ENCODE data around the gene KRT4. TPM values are rescaled to one million over a fixed set of nuclear protein-coding genes. Genes with fewer than 3 reads are reported as not detected.

The KRT4 gene
- total and polyA plus RNA-seq, 5 donors from 2014 or later, result not detected

DNA sequence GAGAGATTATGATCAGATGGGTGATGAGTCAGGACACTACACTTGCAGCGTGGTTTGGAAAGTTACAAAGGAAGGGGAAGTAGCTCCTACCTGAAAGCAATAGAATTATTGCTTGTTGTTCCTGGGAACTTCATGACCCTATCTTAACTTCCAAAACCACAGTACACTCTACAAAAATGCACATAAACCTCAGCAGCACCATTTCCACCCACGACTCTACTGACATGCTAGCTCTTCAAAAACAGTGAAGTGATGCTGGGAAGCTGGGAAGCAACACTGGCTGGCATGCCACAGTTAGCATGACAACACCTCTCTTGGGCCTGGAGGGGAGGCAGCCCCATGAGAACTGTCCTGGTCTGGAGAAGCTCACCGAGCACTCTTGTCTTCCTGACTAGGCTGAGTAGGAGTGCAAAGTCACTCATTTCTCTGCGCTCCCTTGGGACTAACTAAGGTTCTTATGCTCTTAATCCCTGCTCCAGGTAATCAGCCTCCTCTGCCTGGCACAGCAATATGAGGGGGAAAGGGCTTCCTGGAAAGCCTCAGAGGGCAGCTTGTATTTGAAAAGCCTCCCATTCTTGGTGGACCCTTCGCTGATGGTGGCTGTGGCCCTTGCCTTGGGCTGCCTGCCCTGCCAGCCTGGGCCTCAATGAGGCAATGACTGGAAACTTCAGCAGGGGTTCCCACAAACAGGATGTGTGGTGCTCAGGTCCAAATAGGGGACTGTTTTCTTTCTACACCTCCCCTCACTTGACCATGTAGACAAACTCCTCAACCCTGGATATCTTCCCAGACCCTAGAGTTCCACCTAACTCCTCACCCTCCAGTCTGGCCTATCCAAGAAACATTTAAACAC, 19.2 kb downstream of the KRT4 start:
- Mint-ChIP-seq H3K4me3 (no peak overlapping the region), H3K36me3 (no peaks in the 10 kb centered on the region), H3K27me3 (peaks cover 5% of the 10 kb centered on the region), H3K9me3 (peaks cover 0 to 2% (median 0%) of the 10 kb centered on the region in 7 donors), H3K4me1 (peaks cover 0 to 1% (median 0%) of the 10 kb centered on the region in 4 donors), H3K27ac (no peak overlapping the region)
- Histone ChIP-seq H3K4me3 (ENCODE audit: low read depth, low read length) (no peak overlapping the region), H3K36me3 (ENCODE audit: control insufficient read depth, insufficient read depth, low read length) (no peaks in the 10 kb centered on the region), H3K9me3 (ENCODE audit: control insufficient read depth in 2 of 2, low read length in 2 of 2) (no peaks in the 10 kb centered on the region), H3K27ac (ENCODE audit: insufficient read depth, low read length, poor library complexity, severe bottlenecking) (no peak overlapping the region), H3K4me1 (ENCODE audit: control insufficient read depth, insufficient read depth, low read length, poor library complexity, severe bottlenecking) (no peaks in the 10 kb centered on the region), H3K27me3 (ENCODE audit: control insufficient read depth, insufficient read depth, low read length) (no peaks in the 10 kb centered on the region)
- ATAC-seq (ENCODE audit: low read depth in 2 of 2), result no peak
- no peak for DNase-seq

DNA sequence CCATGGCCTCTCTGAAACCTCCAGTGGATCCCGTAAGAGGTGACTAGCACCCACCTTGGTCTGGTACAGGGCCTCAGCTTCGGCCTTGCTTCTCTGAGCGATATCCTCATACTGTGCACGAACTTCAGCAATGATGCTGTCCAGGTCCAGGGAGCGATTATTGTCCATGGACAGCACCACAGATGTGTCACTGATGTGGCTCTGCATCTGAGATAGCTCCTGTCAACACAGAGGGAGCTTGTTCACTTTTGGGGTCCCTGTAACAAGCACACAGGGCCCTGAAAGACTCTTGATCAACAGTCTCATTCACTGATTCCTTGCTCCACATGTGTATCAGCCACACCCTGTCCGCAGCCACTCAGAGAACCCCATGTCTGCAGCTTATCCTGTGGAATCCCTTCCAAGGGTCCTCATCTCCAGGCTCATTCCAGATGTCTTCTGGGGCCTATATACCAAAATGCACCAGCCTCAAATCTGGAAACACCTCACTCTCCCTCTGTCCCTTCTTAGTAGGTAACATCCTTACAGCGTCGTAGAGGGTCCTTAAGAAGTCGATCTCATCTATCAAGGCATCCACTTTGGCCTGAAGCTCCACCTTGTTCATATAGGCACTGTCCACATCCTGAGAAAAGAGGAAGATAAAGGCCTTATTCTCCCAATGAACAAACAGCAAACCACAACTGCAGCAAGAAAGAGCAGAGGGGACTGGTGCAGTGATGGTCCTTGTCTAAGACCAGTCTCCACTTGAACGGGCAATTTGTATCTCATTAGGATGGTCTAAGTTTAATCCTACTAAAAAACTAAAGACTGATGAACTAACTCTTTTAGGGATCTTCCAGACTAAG, 21.5 kb downstream of the KRT4 start:
- no peak overlapping the region for H3K27ac ChIP-seq (ENCODE audit: insufficient read depth, low read length, poor library complexity, severe bottlenecking)
- H3K4me3 ChIP-seq (ENCODE audit: low read depth, low read length), result no peak overlapping the region
- H3K27me3 Mint-ChIP-seq, result peaks cover 21% of the 10 kb centered on the region
- ATAC-seq (ENCODE audit: low read depth in 2 of 2) (no peak), DNase-seq (no peak)
- no peaks in the 10 kb centered on the region for H3K9me3 ChIP-seq (ENCODE audit: control insufficient read depth in 2 of 2, low read length in 2 of 2)
- no peaks in the 10 kb centered on the region for H3K4me1 ChIP-seq (ENCODE audit: control insufficient read depth, insufficient read depth, low read length, poor library complexity, severe bottlenecking)
- no peaks in the 10 kb centered on the region for H3K36me3 Mint-ChIP-seq
- no peaks in the 10 kb centered on the region for H3K27me3 ChIP-seq (ENCODE audit: control insufficient read depth, insufficient read depth, low read length)
- no peaks in the 10 kb centered on the region for H3K36me3 ChIP-seq (ENCODE audit: control insufficient read depth, insufficient read depth, low read length)
- H3K27ac Mint-ChIP-seq, result no peak overlapping the region
- peaks cover 0 to 10% (median 0%) of the 10 kb centered on the region in 4 donors for H3K4me1 Mint-ChIP-seq
- H3K4me3 Mint-ChIP-seq, result no peak overlapping the region
- H3K9me3 Mint-ChIP-seq, result no peaks in the 10 kb centered on the region

DNA sequence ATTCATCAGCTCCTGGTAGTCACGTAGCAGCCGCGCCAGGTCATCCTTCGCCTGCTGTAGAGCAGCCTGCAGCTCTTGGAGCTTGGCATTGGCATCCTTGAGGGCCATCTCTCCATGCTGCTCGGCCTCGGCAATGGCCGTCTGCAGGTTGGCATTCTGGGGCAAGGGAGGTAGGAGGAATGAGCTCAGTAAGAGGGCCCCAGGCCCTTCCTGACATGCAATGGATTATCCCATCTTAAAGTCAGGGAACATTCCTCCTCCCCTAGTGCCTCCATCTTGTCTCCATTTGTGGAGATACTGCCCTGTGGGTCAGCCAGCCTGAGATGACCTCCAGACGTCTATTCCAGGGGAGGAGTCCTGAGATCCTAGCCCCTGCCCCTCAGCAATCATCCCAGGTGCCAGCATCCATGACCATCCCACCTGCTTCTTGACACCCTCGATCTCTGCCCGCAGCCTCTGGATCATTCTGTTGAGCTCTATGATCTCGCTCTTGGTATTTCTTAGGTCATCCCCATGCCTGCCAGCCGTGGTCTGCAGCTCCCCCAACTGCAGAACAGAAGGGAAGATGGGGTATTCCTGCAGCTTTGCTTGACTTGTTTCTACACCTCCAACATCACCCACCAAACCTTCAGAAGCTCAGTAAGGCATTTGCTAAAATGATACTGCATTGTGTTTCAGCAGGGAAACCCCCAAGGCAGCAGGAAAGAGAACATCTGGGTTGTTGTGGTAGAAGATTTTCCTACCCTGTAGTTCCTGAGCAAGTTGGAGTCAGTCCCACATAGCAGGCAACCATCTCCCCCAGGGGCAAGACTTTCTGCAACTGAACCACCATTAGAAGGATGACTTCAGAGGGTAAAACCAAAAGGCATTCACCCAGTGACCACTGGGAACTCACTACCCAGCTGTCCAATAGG, 22.4 kb downstream of the KRT4 start:
- ATAC-seq (ENCODE audit: low read depth in 2 of 2) (no peak), DNase-seq (no peak)
- Histone ChIP-seq H3K4me3 (ENCODE audit: low read depth, low read length) (no peak overlapping the region), H3K27me3 (ENCODE audit: control insufficient read depth, insufficient read depth, low read length) (no peaks in the 10 kb centered on the region), H3K27ac (ENCODE audit: insufficient read depth, low read length, poor library complexity, severe bottlenecking) (no peak overlapping the region), H3K36me3 (ENCODE audit: control insufficient read depth, insufficient read depth, low read length) (no peaks in the 10 kb centered on the region), H3K9me3 (ENCODE audit: control insufficient read depth in 2 of 2, low read length in 2 of 2) (no peaks in the 10 kb centered on the region), H3K4me1 (ENCODE audit: control insufficient read depth, insufficient read depth, low read length, poor library complexity, severe bottlenecking) (no peaks in the 10 kb centered on the region)
- no peaks in the 10 kb centered on the region for H3K9me3 Mint-ChIP-seq
- no peak overlapping the region for H3K4me3 Mint-ChIP-seq
- peaks cover 22% of the 10 kb centered on the region for H3K27me3 Mint-ChIP-seq
- no peaks in the 10 kb centered on the region for H3K36me3 Mint-ChIP-seq
- H3K4me1 Mint-ChIP-seq, result peaks cover 0 to 10% (median 0%) of the 10 kb centered on the region in 4 donors
- no peak overlapping the region for H3K27ac Mint-ChIP-seq

DNA sequence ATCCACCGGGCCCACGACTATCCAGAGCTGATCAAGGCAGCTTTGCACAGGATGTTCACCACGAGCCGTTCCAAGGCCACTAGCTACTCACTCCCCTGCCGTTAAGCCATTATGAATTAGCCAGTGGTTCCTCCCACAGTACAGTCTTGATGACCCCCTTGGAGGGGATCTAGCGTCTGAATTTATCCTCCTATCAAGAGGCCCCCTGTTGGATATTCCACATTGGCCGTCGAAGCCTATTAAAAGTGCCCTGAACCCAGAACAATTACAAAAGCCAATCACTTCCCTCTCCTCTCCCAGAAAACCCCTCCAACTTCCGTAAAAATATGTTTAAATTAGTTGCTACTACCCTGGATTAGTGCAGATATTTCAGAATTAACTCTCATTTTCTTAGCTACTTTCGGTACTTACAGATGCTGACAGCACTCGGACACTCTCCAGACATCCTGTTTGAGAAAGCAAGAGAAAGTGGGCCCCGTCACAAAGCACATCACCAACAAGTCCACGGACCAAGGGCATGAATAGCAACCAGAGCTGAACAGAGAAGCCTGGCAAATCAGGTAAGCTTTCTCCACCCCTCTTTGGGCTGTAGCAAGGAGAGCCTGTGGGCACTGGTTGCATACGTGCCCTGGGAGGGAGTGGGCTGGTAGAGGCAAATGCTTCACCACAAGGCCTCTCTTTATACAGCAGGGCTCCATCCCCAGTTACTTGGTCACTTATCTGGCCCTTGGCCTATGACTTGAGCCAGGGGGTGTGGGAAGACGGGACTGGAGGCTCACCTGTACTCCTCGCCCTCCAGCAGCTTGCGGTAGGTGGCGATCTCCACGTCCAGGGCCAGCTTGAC, 23.3 kb downstream of the KRT4 start:
- Mint-ChIP-seq H3K4me1 (peaks cover 0 to 10% (median 0%) of the 10 kb centered on the region in 4 donors), H3K4me3 (no peak overlapping the region), H3K9me3 (peaks cover 0 to 3% (median 0%) of the 10 kb centered on the region in 7 donors), H3K27ac (no peak overlapping the region), H3K36me3 (no peaks in the 10 kb centered on the region), H3K27me3 (peaks cover 25% of the 10 kb centered on the region)
- Histone ChIP-seq H3K9me3 (ENCODE audit: control insufficient read depth in 2 of 2, low read length in 2 of 2) (no peaks in the 10 kb centered on the region), H3K36me3 (ENCODE audit: control insufficient read depth, insufficient read depth, low read length) (no peaks in the 10 kb centered on the region), H3K4me1 (ENCODE audit: control insufficient read depth, insufficient read depth, low read length, poor library complexity, severe bottlenecking) (no peaks in the 10 kb centered on the region), H3K4me3 (ENCODE audit: low read depth, low read length) (no peak overlapping the region), H3K27ac (ENCODE audit: insufficient read depth, low read length, poor library complexity, severe bottlenecking) (no peak overlapping the region), H3K27me3 (ENCODE audit: control insufficient read depth, insufficient read depth, low read length) (no peaks in the 10 kb centered on the region)
- DNase-seq, result no peak
- ATAC-seq (ENCODE audit: low read depth in 2 of 2), result no peak

DNA sequence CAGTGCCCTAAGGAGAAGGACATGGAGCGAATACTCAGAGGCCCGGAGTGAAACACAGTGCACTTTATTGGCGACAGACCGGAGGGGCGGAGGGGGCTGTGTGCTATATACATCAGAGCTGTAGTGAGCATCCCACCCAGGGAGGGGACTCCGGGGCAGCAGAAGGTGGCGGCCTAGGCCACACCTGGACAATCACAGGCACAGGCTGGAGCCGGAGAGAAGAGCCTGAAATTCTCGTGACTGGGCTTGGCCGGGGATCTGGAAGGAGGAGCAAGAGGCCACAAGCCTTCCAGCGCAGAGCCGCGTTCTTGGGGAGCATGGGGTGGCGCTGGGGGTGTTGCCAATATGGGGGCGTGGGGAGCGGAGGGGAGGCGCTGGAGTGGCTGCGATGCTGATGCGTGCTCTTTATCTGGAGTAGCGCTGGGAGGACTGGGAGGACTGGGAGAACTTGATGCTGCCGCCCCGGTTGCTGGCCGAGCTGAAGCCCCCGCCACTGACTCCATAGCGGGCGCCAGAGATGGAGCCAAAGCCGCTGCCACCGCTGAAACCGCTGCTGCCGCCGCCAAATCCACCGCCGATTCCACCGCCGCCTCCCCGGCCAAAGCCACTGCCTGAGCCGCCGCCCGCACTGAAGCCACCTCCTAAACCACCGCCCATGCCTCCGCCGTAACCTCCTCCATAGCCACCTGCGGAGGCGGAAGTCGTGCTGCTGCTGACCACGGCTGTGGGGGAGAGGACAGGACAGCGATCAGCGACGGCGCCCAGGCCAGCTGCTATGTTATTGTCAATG, 24.1 kb downstream of the KRT4 start:
- ATAC-seq (ENCODE audit: low read depth in 2 of 2), result no peak
- no peak overlapping the region for H3K27ac Mint-ChIP-seq
- H3K27me3 Mint-ChIP-seq, result peaks cover 25% of the 10 kb centered on the region

DNA sequence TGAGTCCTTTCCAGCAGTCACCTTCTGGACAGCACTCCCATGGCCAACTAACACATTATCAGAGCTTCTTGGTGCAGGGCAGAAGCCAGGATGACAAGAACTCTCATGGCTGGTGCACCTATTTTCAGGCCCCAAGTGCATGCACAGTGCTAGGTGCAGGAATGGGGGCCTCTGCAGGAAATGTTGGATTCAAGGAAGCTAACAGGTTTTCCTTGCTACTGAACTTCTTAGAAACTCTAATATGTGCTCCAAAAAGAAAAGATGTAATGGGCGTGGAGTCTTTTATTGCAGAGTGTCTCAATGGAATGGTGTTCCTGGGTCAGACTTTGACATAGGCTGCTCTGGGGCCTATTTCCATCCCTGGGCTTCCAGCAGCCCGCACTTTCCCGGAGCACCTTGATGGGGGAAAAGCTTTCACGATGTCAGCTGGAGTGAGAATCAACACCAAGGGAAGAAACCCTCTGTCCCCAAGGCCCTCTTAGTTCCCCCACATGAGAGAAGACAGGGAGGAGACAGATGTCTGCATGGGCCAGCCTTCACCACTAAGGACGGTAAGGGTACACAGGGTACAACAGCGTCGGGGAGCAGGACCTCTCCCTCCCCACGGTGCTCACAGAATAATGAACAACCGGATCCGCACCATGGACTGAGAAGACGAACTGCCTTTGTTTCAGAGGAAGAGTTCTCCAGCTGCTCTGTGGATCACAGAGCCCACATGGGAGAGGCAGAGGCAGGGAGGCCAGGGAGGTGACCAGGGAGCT, 24.9 kb downstream of the KRT4 start:
- no peaks in the 10 kb centered on the region for H3K4me1 ChIP-seq (ENCODE audit: control insufficient read depth, insufficient read depth, low read length, poor library complexity, severe bottlenecking)
- DNase-seq (no peak), ATAC-seq (ENCODE audit: low read depth in 2 of 2) (no peak)
- H3K27ac ChIP-seq (ENCODE audit: insufficient read depth, low read length, poor library complexity, severe bottlenecking), result no peak overlapping the region
- H3K9me3 ChIP-seq (ENCODE audit: control insufficient read depth in 2 of 2, low read length in 2 of 2), result no peaks in the 10 kb centered on the region
- Mint-ChIP-seq H3K9me3 (peaks cover 0 to 3% (median 0%) of the 10 kb centered on the region in 7 donors), H3K27me3 (peaks cover 25% of the 10 kb centered on the region), H3K36me3 (no peaks in the 10 kb centered on the region), H3K4me3 (no peak overlapping the region), H3K27ac (no peak overlapping the region), H3K4me1 (peaks cover 0 to 10% (median 0%) of the 10 kb centered on the region in 4 donors)
- H3K36me3 ChIP-seq (ENCODE audit: control insufficient read depth, insufficient read depth, low read length), result no peaks in the 10 kb centered on the region
- H3K27me3 ChIP-seq (ENCODE audit: control insufficient read depth, insufficient read depth, low read length), result no peaks in the 10 kb centered on the region
- H3K4me3 ChIP-seq (ENCODE audit: low read depth, low read length), result no peak overlapping the region

More for the DNA sequence above, 24.1 kb downstream of the KRT4 start:
- no peaks in the 10 kb centered on the region for H3K36me3 Mint-ChIP-seq
- Histone ChIP-seq H3K9me3 (ENCODE audit: control insufficient read depth in 2 of 2, low read length in 2 of 2) (no peaks in the 10 kb centered on the region), H3K27ac (ENCODE audit: insufficient read depth, low read length, poor library complexity, severe bottlenecking) (no peak overlapping the region), H3K27me3 (ENCODE audit: control insufficient read depth, insufficient read depth, low read length) (no peaks in the 10 kb centered on the region), H3K4me1 (ENCODE audit: control insufficient read depth, insufficient read depth, low read length, poor library complexity, severe bottlenecking) (no peaks in the 10 kb centered on the region), H3K36me3 (ENCODE audit: control insufficient read depth, insufficient read depth, low read length) (no peaks in the 10 kb centered on the region), H3K4me3 (ENCODE audit: low read depth, low read length) (no peak overlapping the region)
- H3K4me1 Mint-ChIP-seq, result peaks cover 0 to 10% (median 0%) of the 10 kb centered on the region in 4 donors
- H3K9me3 Mint-ChIP-seq, result peaks cover 0 to 3% (median 0%) of the 10 kb centered on the region in 7 donors
- no peak overlapping the region for H3K4me3 Mint-ChIP-seq
- peak in 1 of 3 donors; percentile 4 for DNase-seq

Measured in CD4-positive, CD25-positive, alpha-beta regulatory T cell (primary cell).